Neural progenitor cell (in vitro differentiated cells): ENCODE data around the gene NR1H4.

Experiments
- CTCF ChIP-seq: fragments of 200-600 bp; sonication (generic); IDR thresholded peaks from 2 replicates; pipeline ENCODE4 v1.5.1; 2017; ENCODE audit warnings: antibody characterized with exemption, mild to moderate bottlenecking
- EZH2 ChIP-seq: fragments of 200-600 bp; sonication (generic); IDR thresholded peaks from 2 replicates; pipeline ENCODE4 v1.6.1; 2017; ENCODE audit warnings: antibody characterized with exemption, mild to moderate bottlenecking, moderate library complexity

- no peak for TF ChIP-seq CTCF
- no peak for TF ChIP-seq EZH2
Measured at GRCh38 chr12:100564905-100565467, 91.3 kb downstream of the NR1H4 start.
